Muscle of leg (tissue), 11 donors: ENCODE measurements around the gene ZMAT3. TPM values are rescaled to one million over a fixed set of nuclear protein-coding genes. Genes with fewer than 3 reads are reported as not detected.
"Not testable (repeated sequence)": the region's sequence is repeated elsewhere in the genome, so short reads cannot be mapped to it uniquely, and the experiment has no call there.

Experiments used
- DNase-seq: peaks from one replicate; pipeline ENCODE4 v3.0.0; 2013
- H3K27ac ChIP-seq: one replicate; pipeline ENCODE4 v1.5.1; 2013; ENCODE audit warnings: mild to moderate bottlenecking, low read length, control low read depth
- H3K27me3 ChIP-seq: one replicate; pipeline ENCODE4 v1.6.1; 2013; ENCODE audit warnings: low read length; ENCODE audit not compliant: control insufficient read depth, insufficient read depth
- H3K36me3 ChIP-seq: one replicate; pipeline ENCODE4 v1.6.1; 2013; ENCODE audit warnings: low read length; ENCODE audit not compliant: control insufficient read depth, insufficient read depth
- H3K4me1 ChIP-seq: one replicate; pipeline ENCODE4 v1.6.1; 2013; ENCODE audit warnings: low read length; ENCODE audit not compliant: control insufficient read depth, insufficient read depth
- H3K4me3 ChIP-seq: one replicate; pipeline ENCODE4 v1.5.1; 2013; ENCODE audit warnings: low read length, control low read depth
- H3K9me3 ChIP-seq: replicated peaks from 2 replicates; pipeline ENCODE4 v1.6.1; 2013; ENCODE audit warnings: low read depth, low read length; ENCODE audit not compliant: control insufficient read depth
- WGBS: methylation state at CpG from one replicate; pipeline ENCODE4 v1.1.5; 2013; ENCODE audit warnings: missing lambda C conversion rate; ENCODE audit not compliant: insufficient coverage; 5-methylcytosine and 5-hydroxymethylcytosine counted together
- polyA plus RNA-seq, 8 donors: library from polyadenylated mRNA; unstranded; fragments of 120-200 nt; gene quantifications; one replicate each; pipeline versions ENCODE4 v1.2.1 to v1.2.3, GENCODE V29; 2013; ENCODE audit warnings: inconsistent platforms in 1 of 8, low replicate concordance in 1 of 8; ENCODE audit not compliant: insufficient read length in 8 of 8, insufficient read depth in 1 of 8
- total RNA-seq: library from RNA; stranded (reverse); fragments of 120-200 nt; gene quantifications from one replicate; pipeline ENCODE4 v1.2.4, GENCODE V29; 2013

ZMAT3 gene
- total and polyA plus RNA-seq, 9 donors: 3.0 to 7.3 (median 5.8) TPM

DNA sequence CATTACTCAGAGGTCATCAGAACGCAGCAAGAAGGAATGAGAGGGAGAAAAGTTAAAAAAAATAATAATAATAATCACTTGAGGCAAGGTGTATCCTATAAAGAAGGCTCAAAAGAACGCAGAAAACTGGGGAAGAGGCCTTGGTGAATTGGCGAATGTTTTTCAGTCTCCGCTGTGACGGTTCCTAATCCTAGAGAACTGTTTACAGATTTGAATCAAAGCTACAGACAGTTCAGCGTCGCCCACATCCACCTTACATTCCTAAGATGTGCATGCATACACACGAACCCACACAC is 634 bp downstream of the ZMAT3 start:
- H3K9me3 ChIP-seq: no peaks in the 10 kb centered on the region
- H3K4me1 ChIP-seq: no peaks in the 10 kb centered on the region
- WGBS: 5% methylated on average over 6 of the region's 8 CpGs
- H3K27me3 ChIP-seq: no peaks in the 10 kb centered on the region
- H3K4me3 ChIP-seq: peak overlapping the region; percentile 90
- H3K36me3 ChIP-seq: peaks cover 6% of the 10 kb centered on the region
- no peak for DNase-seq
- H3K27ac ChIP-seq: peak overlapping the region; percentile 85

DNA sequence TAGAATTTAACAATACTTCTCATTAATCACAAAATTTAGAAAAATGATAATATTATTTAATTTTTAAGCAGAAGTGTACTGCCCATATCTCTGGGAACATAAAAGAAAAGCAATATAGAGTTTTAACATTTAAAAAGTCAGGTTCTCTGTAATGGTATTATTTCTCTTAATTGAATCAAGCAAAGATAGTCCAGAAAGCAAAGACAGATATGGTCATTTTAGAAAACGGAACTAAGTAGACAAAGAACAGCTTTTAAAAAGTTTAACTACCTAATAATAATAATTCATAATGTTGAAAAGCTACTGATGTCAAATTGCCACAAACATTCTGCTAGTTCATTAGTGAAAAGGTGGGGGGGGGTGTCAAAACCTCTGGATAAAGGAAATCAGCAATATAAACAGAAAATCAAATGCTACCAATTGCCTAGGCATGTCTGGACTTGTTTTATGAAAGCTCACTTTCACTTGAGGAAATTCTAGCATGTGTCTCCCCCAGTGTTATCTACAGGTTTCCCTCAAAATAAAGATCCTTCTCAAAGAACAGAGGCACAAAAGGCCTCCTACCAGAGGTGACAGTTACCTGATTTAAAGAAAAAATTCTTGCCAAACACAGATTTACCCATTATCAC is 1.7 kb downstream of the ZMAT3 start:
- no peak overlapping the region for H3K4me3 ChIP-seq
- no peak overlapping the region for H3K27ac ChIP-seq
- no peaks in the 10 kb centered on the region for H3K9me3 ChIP-seq
- DNase-seq: no peak
- H3K4me1 ChIP-seq: no peaks in the 10 kb centered on the region
- WGBS: no CpG with 5 or more reads among the region's 1 CpG
- H3K27me3 ChIP-seq: no peaks in the 10 kb centered on the region
- peaks cover 6% of the 10 kb centered on the region for H3K36me3 ChIP-seq

DNA sequence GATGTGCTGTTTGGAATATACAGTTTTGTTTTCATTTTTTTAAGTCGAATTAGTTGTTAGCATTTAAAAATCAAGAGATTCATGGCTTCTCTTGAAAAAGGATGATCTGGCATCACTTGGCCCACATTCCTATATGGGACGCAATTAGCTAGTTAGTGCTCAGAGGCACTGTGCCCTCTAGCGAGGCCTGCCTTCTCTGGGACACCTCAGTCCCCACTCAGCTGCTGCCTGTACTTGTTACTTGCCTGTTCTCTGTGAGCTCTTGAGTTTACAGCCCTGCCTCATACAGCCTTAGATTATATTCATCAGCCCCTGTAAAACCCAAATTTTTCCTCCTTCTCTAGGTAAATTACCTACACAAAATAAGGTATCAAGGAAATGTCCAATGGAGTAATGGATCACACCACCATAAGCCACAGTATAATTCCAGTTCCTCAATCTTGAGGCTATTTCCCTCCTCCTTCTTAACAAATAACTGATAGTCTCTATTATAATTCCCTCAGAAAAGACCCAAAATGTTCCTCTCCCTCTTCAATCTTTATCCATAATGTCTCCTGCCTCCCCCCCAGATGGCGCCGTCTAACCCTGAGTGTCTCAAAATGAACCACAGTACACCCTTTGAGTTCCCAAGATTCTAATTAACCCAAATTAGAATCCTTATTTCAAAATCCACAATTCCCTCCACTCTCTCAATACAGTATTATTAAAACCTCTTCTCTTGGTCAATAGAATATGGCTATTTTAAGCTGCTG is 2.7 kb downstream of the ZMAT3 start:
- Histone ChIP-seq H3K9me3 (no peaks in the 10 kb centered on the region), H3K27me3 (no peaks in the 10 kb centered on the region), H3K36me3 (peaks cover 6% of the 10 kb centered on the region), H3K4me3 (no peak overlapping the region), H3K4me1 (no peaks in the 10 kb centered on the region), H3K27ac (no peak overlapping the region)
- no peak for DNase-seq
- 75% methylated on average over 5 of the region's 5 CpGs for WGBS

DNA sequence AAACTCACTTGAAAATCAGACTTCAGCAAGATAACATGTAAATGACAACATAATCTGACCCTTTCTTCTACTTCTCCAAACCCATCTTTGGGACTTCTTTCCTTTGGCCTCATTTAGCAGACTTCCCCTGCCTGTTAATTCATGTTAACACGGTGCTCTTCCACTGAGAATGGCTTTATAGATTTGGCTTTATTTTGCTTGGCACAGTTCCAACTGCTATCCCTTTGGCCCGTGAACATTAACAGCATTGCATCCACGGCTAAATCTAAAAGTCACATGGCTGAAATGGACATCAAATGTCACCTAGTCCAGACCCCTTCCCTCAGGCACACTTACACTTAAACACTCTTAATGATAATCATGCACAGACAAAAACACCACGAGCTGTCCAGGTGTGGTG is 3.8 kb downstream of the ZMAT3 start:
- no peaks in the 10 kb centered on the region for H3K9me3 ChIP-seq
- H3K27ac ChIP-seq: no peak overlapping the region
- DNase-seq: no peak
- WGBS: 26% methylated on average over 4 of the region's 4 CpGs
- no peak overlapping the region for H3K4me3 ChIP-seq
- peaks cover 6% of the 10 kb centered on the region for H3K36me3 ChIP-seq
- H3K4me1 ChIP-seq: no peaks in the 10 kb centered on the region
- no peaks in the 10 kb centered on the region for H3K27me3 ChIP-seq

DNA sequence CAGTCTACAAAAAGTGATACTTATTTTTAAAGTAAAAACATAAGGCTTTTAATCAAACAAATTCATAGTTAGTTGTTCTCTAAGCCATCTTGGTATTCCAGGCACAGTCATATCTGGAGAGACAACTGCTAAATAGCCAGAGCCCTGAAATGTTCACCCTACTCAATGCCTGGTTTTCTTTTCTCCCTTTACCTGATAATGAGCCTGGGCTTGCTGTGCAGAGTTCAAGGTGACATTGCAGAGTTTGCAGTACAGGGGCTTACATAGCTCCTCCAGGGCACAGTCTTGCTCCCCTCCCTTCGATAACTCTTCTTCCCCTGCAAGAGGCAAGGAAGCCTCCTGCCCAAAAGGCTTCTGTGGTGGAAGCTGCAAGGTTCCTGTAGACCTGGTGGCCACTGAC is 4.3 kb downstream of the ZMAT3 start:
- no peak for DNase-seq
- whole genome bisulfite sequencing: no CpG with 5 or more reads among the region's 1 CpG
- H3K36me3 ChIP-seq: peaks cover 6% of the 10 kb centered on the region
- no peaks in the 10 kb centered on the region for H3K4me1 ChIP-seq
- H3K4me3 ChIP-seq: no peak overlapping the region
- H3K9me3 ChIP-seq: no peaks in the 10 kb centered on the region
- H3K27me3 ChIP-seq: no peaks in the 10 kb centered on the region
- no peak overlapping the region for H3K27ac ChIP-seq

DNA sequence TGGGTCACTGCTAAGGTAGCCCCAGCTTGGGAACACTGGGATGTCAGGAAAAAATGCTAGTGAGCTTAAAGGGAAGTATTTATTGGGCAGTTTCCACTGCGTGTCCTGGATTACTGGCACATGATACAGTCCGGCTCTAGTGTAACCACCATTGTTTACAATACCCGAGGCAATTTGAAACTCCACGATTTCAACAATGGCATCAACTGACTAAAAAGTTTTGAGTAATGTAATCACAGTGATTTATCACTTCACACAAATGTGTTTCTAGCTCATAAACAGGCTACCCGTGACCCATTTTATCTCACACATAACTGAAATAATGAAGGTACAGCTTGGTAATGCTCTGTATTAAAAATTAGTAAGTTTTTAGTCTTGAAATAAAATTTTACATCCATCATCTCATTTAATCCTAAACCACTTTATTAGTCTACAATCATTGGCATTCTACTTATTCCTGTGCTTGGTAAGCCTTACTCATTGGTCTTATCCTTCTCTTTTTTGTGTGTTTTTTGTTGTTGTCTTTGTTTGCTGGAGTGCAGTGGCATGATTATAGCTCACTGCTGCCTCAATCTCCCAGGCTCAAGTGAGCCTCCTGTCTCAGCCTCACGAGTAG is 7.6 kb downstream of the ZMAT3 start:
- peaks cover 6% of the 10 kb centered on the region for H3K36me3 ChIP-seq
- WGBS: 86% methylated on average over 1 of the region's 6 CpGs
- no peak for DNase-seq

DNA sequence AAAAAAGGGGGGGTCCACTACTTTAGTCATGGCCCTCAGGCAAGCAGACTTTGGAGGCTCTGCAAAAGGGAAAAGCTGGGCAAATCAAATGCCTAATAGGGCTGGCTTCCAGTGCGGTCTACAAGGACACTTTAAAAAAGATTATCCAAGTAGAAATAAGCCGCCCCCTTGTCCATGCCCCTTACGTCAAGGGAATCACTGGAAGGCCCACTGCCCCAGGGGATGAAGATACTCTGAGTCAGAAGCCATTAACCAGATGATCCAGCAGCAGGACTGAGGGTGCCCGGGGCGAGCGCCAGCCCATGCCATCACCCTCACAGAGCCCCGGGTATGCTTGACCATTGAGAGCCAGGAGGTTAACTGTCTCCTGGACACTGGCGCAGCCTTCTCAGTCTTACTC is 15.3 kb downstream of the ZMAT3 start:
- WGBS: no CpG with 5 or more reads among the region's 8 CpGs
- Histone ChIP-seq H3K36me3 (no peaks in the 10 kb centered on the region), H3K27ac (no peak overlapping the region), H3K4me3 (no peak overlapping the region), H3K27me3 (no peaks in the 10 kb centered on the region), H3K9me3 (no peaks in the 10 kb centered on the region), H3K4me1 (no peaks in the 10 kb centered on the region)
- DNase-seq: no peak

More for the DNA sequence above, 7.6 kb downstream of the ZMAT3 start:
- H3K4me3 ChIP-seq: no peak overlapping the region
- no peak overlapping the region for H3K27ac ChIP-seq
- no peaks in the 10 kb centered on the region for H3K9me3 ChIP-seq
- H3K4me1 ChIP-seq: no peaks in the 10 kb centered on the region
- H3K27me3 ChIP-seq: no peaks in the 10 kb centered on the region

DNA sequence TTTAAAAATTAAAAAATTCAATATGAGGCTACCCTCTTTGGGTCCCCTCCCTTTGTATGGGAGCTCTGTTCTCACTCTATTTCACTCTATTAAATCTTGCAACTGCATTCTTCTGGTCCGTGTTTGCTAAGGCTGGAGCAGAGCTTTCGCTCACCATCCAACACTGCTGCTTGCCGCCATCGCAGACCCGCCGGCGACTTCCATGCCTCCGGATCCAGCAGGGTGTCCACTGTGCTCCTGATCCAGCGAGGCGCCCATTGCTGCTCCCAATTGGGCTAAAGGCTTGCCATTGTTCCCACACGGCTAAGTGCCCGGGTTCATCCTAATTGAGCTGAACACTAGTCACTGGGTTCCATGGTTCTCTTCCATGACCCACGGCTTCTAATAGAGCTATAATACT is 17.0 kb downstream of the ZMAT3 start:
- H3K27me3 ChIP-seq, H3K27ac ChIP-seq, H3K36me3 ChIP-seq, H3K4me3 ChIP-seq, H3K9me3 ChIP-seq, DNase-seq, H3K4me1 ChIP-seq: not testable (repeated sequence)
- 94% methylated on average over 12 of the region's 13 CpGs for WGBS

DNA sequence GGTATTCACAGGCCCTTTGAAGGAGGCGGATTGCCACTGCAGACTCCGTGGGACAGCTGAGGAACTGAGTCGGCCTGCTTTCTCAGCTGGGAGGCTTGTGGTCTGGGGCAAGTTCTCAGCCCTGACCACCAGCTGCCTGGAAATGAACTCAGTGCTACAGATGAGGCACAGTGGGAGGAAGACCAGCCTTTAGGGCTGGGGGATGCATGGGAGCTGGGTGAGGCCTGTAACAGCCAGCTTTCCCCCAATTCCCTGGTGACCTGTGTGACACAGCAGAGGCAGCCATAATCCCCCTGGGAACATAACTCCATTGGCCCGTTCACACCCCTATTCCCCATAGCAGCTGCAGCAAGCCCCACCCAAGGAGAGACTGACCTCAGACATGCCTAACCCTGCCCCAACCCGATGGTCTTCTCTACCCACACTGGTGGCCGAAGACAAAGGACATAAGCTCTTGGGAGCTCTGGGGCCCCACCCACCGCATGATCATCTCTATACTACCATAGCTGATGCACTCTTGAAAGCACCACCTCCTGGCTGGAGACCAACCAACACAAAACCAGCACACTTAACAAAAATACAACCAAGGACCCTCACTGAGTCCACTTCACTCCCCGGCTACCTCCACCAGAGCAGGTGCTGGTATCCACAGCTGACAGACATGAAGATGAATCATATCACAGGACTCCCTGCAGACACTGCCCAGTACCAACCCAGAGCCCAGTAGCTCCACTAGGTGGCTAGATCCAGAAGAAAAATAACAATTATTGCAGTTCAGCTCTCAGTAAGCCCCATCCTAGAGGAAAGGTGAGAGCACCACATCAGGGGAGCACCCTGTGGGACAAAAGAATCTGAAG is 24.9 kb downstream of the ZMAT3 start:
- Histone ChIP-seq H3K27me3 (no peaks in the 10 kb centered on the region), H3K9me3 (peaks cover 6% of the 10 kb centered on the region), H3K4me3 (no peak overlapping the region), H3K36me3 (no peaks in the 10 kb centered on the region), H3K27ac (no peak overlapping the region), H3K4me1 (no peaks in the 10 kb centered on the region)
- WGBS: 82% methylated on average over 7 of the region's 8 CpGs
- DNase-seq: no peak
